HFFc6 (cell line): ENCODE measurements around the gene RAB10. TPM values are rescaled to one million over a fixed set of nuclear protein-coding genes. Genes with fewer than 3 reads are reported as not detected.
"Not testable (repeated sequence)": the region's sequence is repeated elsewhere in the genome, so short reads cannot be mapped to it uniquely, and the experiment has no call there.

Experiments used
- DNase-seq: peaks from one replicate; pipeline ENCODE4 v3.0.0-alpha.2; 2018
- H3K27ac Mint-ChIP-seq: 2 replicates; pipeline ENCODE4 v1.8.0; 2020; ENCODE audit warnings: mild to moderate bottlenecking, mixed read lengths
- H3K27me3 Mint-ChIP-seq: 2 replicates; pipeline ENCODE4 v1.8.0; 2021; ENCODE audit warnings: mild to moderate bottlenecking, moderate library complexity, mixed read lengths; ENCODE audit not compliant: insufficient read depth
- H3K36me3 Mint-ChIP-seq: 2 replicates; pipeline ENCODE4 v1.8.0; 2021; ENCODE audit warnings: low read depth, mixed read lengths
- H3K4me1 Mint-ChIP-seq: 2 replicates; pipeline ENCODE4 v1.8.0; 2020; ENCODE audit warnings: low read depth, mixed read lengths
- H3K4me3 Mint-ChIP-seq: 2 replicates; pipeline ENCODE4 v1.8.0; 2020; ENCODE audit warnings: mild to moderate bottlenecking, moderate library complexity, mixed read lengths
- H3K9me3 Mint-ChIP-seq: 2 replicates; pipeline ENCODE4 v1.8.0; 2020; ENCODE audit warnings: mild to moderate bottlenecking, mixed read lengths
- total RNA-seq, 6 experiments: library from RNA; stranded (reverse); fragmentation: NEBNext Ultra II Directional; extraction: Animal tissue kit (Norgen Biotek cat#: 25700); gene quantifications; 2 replicates in 1 of 6; 3 replicates in 5 of 6; pipeline ENCODE4 v1.2.3, GENCODE V29; 2021
- TF ChIP-seq, protein P1 (sequence below): fragments of 200-600 bp; sonication (generic); IDR thresholded peaks from 2 replicates; pipeline ENCODE4 v1.5.0; 2021; ENCODE audit warnings: antibody characterized with exemption, mild to moderate bottlenecking

The RAB10 gene
- total RNA-seq, 6 experiments from 2014 or later: 133 to 144 (median 136) TPM

DNA sequence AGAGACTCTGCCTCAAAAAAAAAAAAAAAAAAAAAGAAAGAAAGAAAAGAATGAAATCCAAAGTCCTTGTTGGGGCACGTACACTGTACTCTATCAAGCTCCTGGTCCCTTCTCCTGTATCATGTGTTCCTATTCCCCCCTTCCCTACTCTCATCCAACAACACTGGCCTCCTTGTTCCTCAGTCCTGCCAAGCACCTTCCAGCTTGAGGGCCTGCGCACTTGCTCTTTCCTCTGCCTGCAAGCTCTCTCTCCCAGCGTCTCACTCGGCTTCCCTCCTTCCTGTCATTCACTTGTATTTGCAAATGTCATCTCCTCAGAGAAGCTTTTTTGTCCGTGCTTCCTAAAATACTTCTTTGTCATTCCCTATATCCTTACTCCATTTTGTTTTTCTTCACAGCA is 40.8 kb upstream of the RAB10 start:
- Mint-ChIP-seq H3K9me3 (no peaks in the 10 kb centered on the region), H3K27me3 (peaks cover 2% of the 10 kb centered on the region; the same call in 1 of the 2 replicates), H3K4me3 (no peak overlapping the region), H3K36me3 (no peaks in the 10 kb centered on the region), H3K4me1 (peaks cover 23% of the 10 kb centered on the region), H3K27ac (no peak overlapping the region)
- TF ChIP-seq, protein P1, sequence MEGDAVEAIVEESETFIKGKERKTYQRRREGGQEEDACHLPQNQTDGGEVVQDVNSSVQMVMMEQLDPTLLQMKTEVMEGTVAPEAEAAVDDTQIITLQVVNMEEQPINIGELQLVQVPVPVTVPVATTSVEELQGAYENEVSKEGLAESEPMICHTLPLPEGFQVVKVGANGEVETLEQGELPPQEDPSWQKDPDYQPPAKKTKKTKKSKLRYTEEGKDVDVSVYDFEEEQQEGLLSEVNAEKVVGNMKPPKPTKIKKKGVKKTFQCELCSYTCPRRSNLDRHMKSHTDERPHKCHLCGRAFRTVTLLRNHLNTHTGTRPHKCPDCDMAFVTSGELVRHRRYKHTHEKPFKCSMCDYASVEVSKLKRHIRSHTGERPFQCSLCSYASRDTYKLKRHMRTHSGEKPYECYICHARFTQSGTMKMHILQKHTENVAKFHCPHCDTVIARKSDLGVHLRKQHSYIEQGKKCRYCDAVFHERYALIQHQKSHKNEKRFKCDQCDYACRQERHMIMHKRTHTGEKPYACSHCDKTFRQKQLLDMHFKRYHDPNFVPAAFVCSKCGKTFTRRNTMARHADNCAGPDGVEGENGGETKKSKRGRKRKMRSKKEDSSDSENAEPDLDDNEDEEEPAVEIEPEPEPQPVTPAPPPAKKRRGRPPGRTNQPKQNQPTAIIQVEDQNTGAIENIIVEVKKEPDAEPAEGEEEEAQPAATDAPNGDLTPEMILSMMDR: no peak
- no peak for DNase-seq

GRCh38 chr2:25994509-25994908 is 39.4 kb upstream of the RAB10 start:
- Mint-ChIP-seq H3K4me1 (peaks cover 31% of the 10 kb centered on the region), H3K27me3 (peaks cover 3% of the 10 kb centered on the region; the same call in 1 of the 2 replicates), H3K27ac (no peak overlapping the region), H3K4me3 (no peak overlapping the region), H3K9me3 (no peaks in the 10 kb centered on the region), H3K36me3 (no peaks in the 10 kb centered on the region)
- DNase-seq: no peak
- TF ChIP-seq, protein P1: no peak

- H3K9me3 Mint-ChIP-seq: no peaks in the 10 kb centered on the region
- TF ChIP-seq, protein P1: no peak
Observed at GRCh38 chr2:25996844-25997243, 37.0 kb upstream of the RAB10 start.

GRCh38 chr2:25998816-25999383 is 35.0 kb upstream of the RAB10 start:
- H3K27ac Mint-ChIP-seq: peak overlapping the region; percentile 55; the same call in 1 of the 2 replicates
- DNase-seq, H3K36me3 Mint-ChIP-seq, H3K9me3 Mint-ChIP-seq, H3K27me3 Mint-ChIP-seq: not testable (repeated sequence)
- H3K4me3 Mint-ChIP-seq: peak overlapping the region; percentile 53
- peaks cover 43% of the 10 kb centered on the region for H3K4me1 Mint-ChIP-seq

More at GRCh38 chr2:25996844-25997243, 37.0 kb upstream of the RAB10 start:
- Mint-ChIP-seq H3K36me3 (no peaks in the 10 kb centered on the region), H3K4me3 (no peak overlapping the region), H3K4me1 (peaks cover 35% of the 10 kb centered on the region), H3K27me3 (peaks cover 3% of the 10 kb centered on the region; the same call in 1 of the 2 replicates), H3K27ac (no peak overlapping the region)
- DNase-seq: no peak

DNA sequence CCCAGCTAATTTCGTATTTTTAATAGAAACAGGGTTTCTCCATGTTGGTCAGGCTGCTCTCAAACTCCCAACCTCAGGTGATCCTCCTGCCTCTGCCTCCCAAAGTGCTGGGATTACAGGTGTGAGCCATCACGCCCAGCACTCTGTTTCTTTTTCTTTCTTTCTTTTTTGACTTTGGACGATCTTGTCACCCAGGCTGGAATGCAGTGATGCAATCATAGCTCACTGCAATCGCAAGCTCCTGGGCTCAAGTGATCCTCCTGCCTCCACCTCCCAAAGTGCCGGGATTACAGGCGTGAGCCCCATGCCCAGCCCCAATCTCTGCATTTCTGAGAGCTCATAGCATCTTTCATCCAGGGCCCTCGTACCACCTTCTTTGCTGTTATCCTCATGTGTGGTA is 34.5 kb upstream of the RAB10 start:
- not testable (repeated sequence) for DNase-seq, H3K36me3 Mint-ChIP-seq, H3K27me3 Mint-ChIP-seq, H3K9me3 Mint-ChIP-seq
- H3K4me3 Mint-ChIP-seq: peak overlapping the region; percentile 53
- H3K4me1 Mint-ChIP-seq: peaks cover 43% of the 10 kb centered on the region
- peak overlapping the region; percentile 37; the same call in 1 of the 2 replicates for H3K27ac Mint-ChIP-seq

DNA sequence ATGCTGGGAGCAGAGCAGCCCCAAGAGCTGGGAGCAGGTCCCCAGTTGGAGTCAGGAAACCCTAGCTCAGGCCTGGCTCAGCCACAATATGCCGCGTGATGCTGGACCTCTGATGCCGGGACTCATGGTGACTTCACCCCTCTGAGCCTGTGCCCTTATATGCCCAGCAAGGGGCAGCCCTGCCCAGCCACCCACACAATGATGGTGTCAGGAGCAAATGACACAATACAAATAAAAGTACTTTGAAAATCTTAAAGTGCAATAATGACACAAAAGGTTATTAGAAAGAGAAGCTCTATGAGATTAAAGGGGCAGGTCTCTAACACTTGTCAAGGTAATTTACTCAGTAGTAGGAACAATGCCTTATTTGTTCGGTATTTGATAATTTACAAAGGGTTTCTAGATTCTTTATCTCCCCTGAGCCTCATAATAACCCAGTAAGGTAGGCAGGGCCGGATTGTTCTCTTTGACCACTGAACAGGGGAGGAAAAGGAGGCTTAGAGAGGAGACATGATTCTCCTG is 33.3 kb upstream of the RAB10 start:
- no peaks in the 10 kb centered on the region for H3K9me3 Mint-ChIP-seq
- DNase-seq: no peak
- no peak overlapping the region for H3K27ac Mint-ChIP-seq
- no peak overlapping the region for H3K4me3 Mint-ChIP-seq
- TF ChIP-seq, protein P1: no peak
- peaks cover 48% of the 10 kb centered on the region for H3K4me1 Mint-ChIP-seq
- H3K36me3 Mint-ChIP-seq: no peaks in the 10 kb centered on the region
- peaks cover 1% of the 10 kb centered on the region; the same call in 1 of the 2 replicates for H3K27me3 Mint-ChIP-seq
